HG02970 (cell line): ENCODE measurements around the gene RAB3A.
A peak's percentile ranks its signal among the peaks of the same experiment; 100 is the strongest.
"Not testable (repeated sequence)": the region's sequence is repeated elsewhere in the genome, so short reads cannot be mapped to it uniquely, and the experiment has no call there.

ENCODE experiments used
- ATAC-seq: cut with Tn5 transposase; IDR thresholded peaks from one replicate; pipeline ENCODE4 v1.9.1; 2021; ENCODE audit warnings: mild to moderate bottlenecking, moderate library complexity, moderate number of reproducible peaks; ENCODE audit not compliant: unreplicated experiment, low FRiP score

RAB3A gene

DNA sequence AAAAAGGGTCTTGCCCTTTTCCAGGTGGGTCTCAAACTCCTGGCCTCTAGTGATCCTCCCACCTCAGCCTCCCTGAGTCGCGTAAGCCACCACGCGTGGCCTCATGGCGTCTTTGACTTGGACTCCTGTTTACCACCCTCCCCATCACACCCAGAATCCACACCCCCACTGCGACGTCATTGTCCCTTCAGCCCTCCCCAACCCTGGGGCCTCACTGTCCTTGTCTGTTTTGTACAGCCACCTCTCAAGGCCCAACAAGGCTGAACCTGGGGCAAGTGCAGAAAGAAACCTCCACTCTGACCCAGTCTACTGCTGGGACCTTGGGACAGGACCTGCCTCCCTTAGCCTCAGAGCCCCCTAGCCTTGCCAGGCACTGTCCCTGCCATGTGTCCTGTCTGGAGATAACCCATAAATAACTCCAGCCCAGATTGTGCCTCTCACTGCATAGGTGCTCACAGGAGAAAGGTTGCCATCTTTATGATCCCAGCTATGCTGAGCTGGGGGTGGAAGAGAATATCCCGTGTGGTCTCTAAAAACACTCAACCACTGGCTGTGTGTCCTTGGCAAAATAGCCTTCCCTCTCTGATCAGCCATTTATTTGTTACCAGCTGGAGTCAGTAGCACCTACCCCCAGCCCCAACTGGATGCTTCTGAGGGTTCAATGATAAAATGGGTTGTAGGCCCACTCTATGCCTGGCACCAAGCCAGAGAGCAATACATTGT lies 32.1 kb downstream of the RAB3A start:
- no peak for ATAC-seq

GRCh38 chr19:18170714-18171255 lies 33.1 kb downstream of the RAB3A start:
- no peak for ATAC-seq

DNA sequence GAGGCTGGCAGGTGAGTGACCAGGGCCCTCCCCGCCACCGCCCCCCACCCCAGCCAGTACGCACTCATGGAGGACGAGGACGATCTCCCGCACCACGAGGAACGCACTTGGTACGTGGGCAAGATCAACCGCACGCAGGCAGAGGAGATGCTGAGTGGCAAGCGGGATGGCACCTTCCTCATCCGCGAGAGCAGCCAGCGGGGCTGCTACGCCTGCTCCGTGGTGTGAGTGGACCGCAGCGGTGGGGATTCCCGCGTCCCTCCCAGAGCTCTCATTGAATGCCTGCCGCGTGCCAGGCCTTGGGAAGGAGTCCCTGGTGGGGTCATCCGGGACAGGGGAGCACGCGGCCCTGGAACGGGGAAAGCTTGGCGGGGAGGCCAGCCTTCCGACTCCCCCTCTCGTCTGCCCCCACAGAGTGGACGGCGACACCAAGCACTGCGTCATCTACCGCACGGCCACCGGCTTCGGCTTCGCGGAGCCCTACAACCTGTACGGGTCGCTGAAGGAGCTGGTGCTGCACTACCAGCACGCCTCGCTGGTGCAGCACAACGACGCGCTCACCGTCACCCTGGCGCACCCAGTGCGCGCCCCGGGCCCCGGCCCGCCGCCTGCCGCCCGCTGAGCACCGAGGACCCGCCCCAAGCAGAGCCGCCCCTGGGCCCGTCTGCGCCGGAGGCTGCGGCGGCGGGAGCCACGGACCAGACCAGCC lies 35.0 kb downstream of the RAB3A start:
- ATAC-seq, result no peak

- ATAC-seq, result no peak
Observed at GRCh38 chr19:18167975-18168645, 35.7 kb downstream of the RAB3A start.

GRCh38 chr19:18167011-18167410 lies 36.8 kb downstream of the RAB3A start:
- no peak for ATAC-seq

GRCh38 chr19:18165794-18166544 lies 37.9 kb downstream of the RAB3A start:
- ATAC-seq, result no peak

- no peak for ATAC-seq
Observed at GRCh38 chr19:18164072-18164471, 39.8 kb downstream of the RAB3A start.

DNA sequence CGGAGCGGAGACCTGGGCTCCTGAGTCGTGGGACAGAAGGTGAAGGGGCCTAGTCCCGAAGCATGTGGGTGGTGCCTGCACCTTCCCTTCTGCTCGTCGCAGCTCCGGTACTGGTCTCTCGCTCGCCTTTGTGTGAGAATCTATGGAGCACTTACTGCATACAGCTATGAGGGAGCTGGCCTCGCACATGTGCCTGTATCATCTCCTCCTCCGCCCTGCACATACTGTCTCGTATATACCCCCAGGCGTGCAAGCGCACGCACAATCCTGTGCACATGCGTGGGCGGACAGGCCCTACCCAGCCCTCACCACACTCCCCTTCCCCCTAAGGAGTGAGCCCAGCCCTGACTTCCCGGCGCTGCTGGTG lies 42.2 kb downstream of the RAB3A start:
- no peak for ATAC-seq

GRCh38 chr19:18160971-18161635 lies 42.7 kb downstream of the RAB3A start:
- peak; percentile 63 for ATAC-seq

DNA sequence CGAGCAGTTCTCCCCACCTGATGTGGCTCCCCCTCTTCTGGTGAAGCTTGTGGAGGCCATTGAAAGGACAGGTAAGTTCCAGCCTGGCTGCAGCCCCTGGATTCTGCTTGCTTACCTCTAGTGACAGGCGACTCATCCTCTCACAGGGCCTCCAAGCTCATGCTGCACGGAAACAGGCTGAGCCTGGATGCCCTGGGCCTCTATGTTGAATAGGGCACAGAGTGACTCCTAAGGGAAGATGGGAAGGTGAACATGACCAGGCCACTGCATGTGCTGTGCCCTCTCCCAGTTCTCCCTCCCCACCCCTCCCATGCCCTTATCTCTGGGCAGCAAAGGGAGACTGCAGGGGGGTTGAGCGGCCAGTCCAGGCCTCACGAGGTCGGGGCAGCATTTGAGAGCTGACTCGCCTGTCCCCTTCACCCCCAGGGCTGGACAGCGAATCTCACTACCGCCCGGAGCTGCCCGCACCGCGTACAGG lies 43.3 kb downstream of the RAB3A start:
- no peak for ATAC-seq

DNA sequence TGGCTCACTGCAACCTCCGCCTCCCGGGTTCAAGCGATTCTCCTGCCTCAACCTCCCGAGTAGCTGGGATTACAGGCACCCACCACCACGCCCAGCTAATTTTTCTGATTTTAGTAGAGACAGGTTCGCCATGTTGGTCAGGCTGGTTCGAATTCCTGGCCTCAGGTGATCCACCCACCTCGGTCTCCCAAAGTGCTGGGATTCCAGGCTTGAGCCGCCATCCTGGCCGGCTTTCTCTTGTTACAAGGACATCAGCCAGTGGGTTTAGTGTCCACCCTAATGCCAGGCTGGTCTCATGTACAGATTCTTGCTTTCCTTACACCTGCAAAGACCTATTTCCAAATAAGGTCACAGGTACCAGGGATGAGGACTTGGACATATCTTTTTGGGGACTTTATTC lies 44.0 kb downstream of the RAB3A start:
- ATAC-seq, result no peak

DNA sequence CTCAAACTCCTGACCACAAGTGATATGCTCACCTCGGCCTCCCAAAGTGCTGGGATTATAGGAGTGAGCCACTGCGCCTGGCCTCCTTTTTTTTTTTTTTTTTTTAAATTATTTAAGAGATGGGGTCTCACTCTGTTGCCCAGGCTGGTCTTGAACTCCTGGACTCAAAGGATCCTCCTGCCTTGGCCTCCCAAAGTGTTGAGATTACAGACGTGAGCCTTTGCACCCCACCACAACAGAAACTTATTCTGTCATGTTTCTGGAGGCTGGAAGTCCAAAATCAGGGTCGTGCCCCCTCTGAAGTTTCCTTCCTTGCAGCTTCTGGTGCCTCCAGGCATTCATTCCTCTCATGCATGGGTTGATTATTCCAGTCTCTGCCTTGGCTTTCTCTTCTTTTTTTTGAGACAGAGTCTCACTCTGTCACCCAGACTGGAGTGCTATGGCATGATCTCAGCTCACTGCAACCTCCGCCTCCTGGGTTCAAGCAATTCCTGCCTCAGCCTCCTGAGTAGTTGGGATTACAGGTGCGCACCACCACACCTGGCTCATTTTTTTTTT lies 44.7 kb downstream of the RAB3A start:
- ATAC-seq, result not testable (repeated sequence)

- ATAC-seq, result no peak
Observed at GRCh38 chr19:18158467-18158866, 45.4 kb downstream of the RAB3A start.

DNA sequence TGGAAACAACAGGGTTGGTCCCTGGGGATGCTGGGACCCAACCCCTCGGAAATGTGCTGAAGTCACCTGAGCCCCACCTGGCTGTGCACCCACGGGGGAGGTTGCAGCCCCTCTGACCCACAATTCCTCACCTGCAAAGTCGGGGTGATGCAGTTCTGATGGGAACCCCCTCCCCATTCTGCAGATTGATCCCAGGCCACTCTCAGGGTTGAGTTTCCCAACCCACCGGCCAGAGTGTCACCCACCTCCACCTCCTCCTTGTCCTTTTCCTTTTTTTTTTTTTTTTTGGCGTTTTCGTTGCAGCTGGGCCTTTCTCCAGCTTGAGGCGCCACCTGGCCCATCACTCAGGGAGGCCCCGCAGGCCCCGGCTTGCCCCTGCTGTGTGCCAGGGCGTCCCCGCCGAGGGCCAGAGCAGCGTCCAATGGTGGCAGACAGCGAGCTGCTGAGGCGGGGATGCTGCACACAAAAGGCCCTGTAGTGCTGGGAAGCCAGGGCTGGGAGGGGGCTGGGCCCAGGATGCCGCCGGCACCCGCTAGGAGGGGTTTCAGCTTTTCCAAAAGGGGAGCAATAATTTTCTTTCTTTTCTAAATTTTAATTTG lies 46.3 kb downstream of the RAB3A start:
- ATAC-seq, result no peak

GRCh38 chr19:18156841-18157464 lies 46.9 kb downstream of the RAB3A start:
- ATAC-seq, result no peak

- no peak for ATAC-seq
Observed at GRCh38 chr19:18156268-18156667, 47.6 kb downstream of the RAB3A start.

GRCh38 chr19:18155095-18156087 lies 48.5 kb downstream of the RAB3A start:
- ATAC-seq, result no peak
